Fibroblast of gingiva (primary cell): Measurements from ENCODE around the gene FAM117A.
A peak's percentile ranks its signal among the peaks of the same experiment; 100 is the strongest.
"Not testable (repeated sequence)": the region's sequence is repeated elsewhere in the genome, so short reads cannot be mapped to it uniquely, and the experiment has no call there.

Experiments used
- DNase-seq: peaks from one replicate; pipeline ENCODE4 v3.0.0-alpha.2; 2011; ENCODE audit warnings: low read depth

FAM117A gene

GRCh38 chr17:49739641-49740271 is 24.2 kb downstream of the FAM117A start:
- no peak for DNase-seq

GRCh38 chr17:49738456-49739163 is 25.3 kb downstream of the FAM117A start:
- no peak for DNase-seq

GRCh38 chr17:49734515-49735490 is 29.1 kb downstream of the FAM117A start:
- DNase-seq, result no peak

GRCh38 chr17:49731435-49731831 is 32.5 kb downstream of the FAM117A start:
- DNase-seq, result no peak

GRCh38 chr17:49730785-49731434 is 33.0 kb downstream of the FAM117A start:
- peak; percentile 23 for DNase-seq

GRCh38 chr17:49730078-49730784 is 33.7 kb downstream of the FAM117A start:
- peak; percentile 91 for DNase-seq

- no peak for DNase-seq
Measured at GRCh38 chr17:49729069-49729468, 34.9 kb downstream of the FAM117A start.

GRCh38 chr17:49728425-49728824 is 35.5 kb downstream of the FAM117A start:
- DNase-seq, result no peak

GRCh38 chr17:49727380-49727779 is 36.6 kb downstream of the FAM117A start:
- no peak for DNase-seq

GRCh38 chr17:49725452-49726130 is 38.3 kb downstream of the FAM117A start:
- no peak for DNase-seq

- DNase-seq, result not testable (repeated sequence)
Measured at GRCh38 chr17:49724552-49724951, 39.4 kb downstream of the FAM117A start.

- no peak for DNase-seq
Measured at GRCh38 chr17:49723423-49723822, 40.5 kb downstream of the FAM117A start.

- no peak for DNase-seq
Measured at GRCh38 chr17:49722066-49722465, 41.9 kb downstream of the FAM117A start.

GRCh38 chr17:49717371-49717861 is 46.5 kb downstream of the FAM117A start:
- no peak for DNase-seq

GRCh38 chr17:49716668-49717364 is 47.1 kb downstream of the FAM117A start:
- DNase-seq, result no peak

- no peak for DNase-seq
Measured at GRCh38 chr17:49715717-49716279, 48.1 kb downstream of the FAM117A start.

- no peak for DNase-seq
Measured at GRCh38 chr17:49715216-49715615, 48.7 kb downstream of the FAM117A start.

- DNase-seq, result no peak
Measured at GRCh38 chr17:49708515-49709183, 55.3 kb downstream of the FAM117A start.
